IMR-90 (cell line): Measurements from ENCODE around the gene ERC2. TPM values are rescaled to one million over a fixed set of nuclear protein-coding genes. Genes with fewer than 3 reads are reported as not detected.

Source experiments
- ATAC-seq: fragments of 200-7000 bp; cut with Tn5 transposase; 2 replicates; pipeline ENCODE4 v1.9.1; 2020; ENCODE audit warnings: low read depth, mild to moderate bottlenecking, moderate library complexity
- BruUV-seq: library from RNA; stranded (reverse); fragments of 400-500 nt; replicated peaks from 2 replicates; lab custom pipeline; 2021; lab: Mats Ljungman, UMichigan
- CTCF ChIA-PET: fragments of 300-600 bp; formaldehyde crosslinking; extraction: SDS; loops from one replicate; lab custom pipeline; 2021; ENCODE audit warnings: antibody characterized with exemption; lab: Yijun Ruan, JAX
- POLR2A ChIA-PET: fragments of 300-600 bp; sonication (Branson Sonifier 250); formaldehyde crosslinking; loops from one replicate; lab custom pipeline; 2022; ENCODE audit warnings: antibody characterized with exemption; ENCODE audit not compliant: unreplicated experiment; lab: Charles Lee
- DNase-seq: peaks from one replicate; pipeline ENCODE4 v3.0.0; 2013
- H2AFZ ChIP-seq: replicated peaks from 2 replicates; pipeline ENCODE3; 2013; ENCODE audit warnings: low read length, mild to moderate bottlenecking; ENCODE audit not compliant: poor library complexity
- H2AK5ac ChIP-seq: 2 replicates; pipeline ENCODE4 v1.6.1; 2013; ENCODE audit warnings: low read depth, low read length, inconsistent platforms
- H2AK9ac ChIP-seq: replicated peaks from 2 replicates; pipeline ENCODE3; 2013; ENCODE audit warnings: mild to moderate bottlenecking, low read depth, low read length, moderate library complexity; ENCODE audit not compliant: poor library complexity
- H2BK120ac ChIP-seq: 2 replicates; pipeline ENCODE4 v1.6.1; 2013; ENCODE audit warnings: low read depth, low read length, inconsistent platforms
- H2BK15ac ChIP-seq: 3 replicates; pipeline ENCODE4 v1.6.1; 2013; ENCODE audit warnings: low read depth, low read length, inconsistent platforms
- H2BK20ac ChIP-seq: 2 replicates; pipeline ENCODE4 v1.6.1; 2013; ENCODE audit warnings: low read depth, mild to moderate bottlenecking, inconsistent platforms, low read length, moderate library complexity
- H2BK5ac ChIP-seq: 2 replicates; pipeline ENCODE4 v1.6.1; 2013; ENCODE audit warnings: mild to moderate bottlenecking, low read depth, low read length, inconsistent platforms; ENCODE audit not compliant: poor library complexity, severe bottlenecking
- H3K14ac ChIP-seq: replicated peaks from 2 replicates; pipeline ENCODE4 v1.6.1; 2013; ENCODE audit warnings: low read depth, low read length, inconsistent platforms
- H3K18ac ChIP-seq: 2 replicates; pipeline ENCODE4 v1.6.1; 2013; ENCODE audit warnings: low read depth, low read length, control low read depth
- H3K23ac ChIP-seq: 2 replicates; pipeline ENCODE4 v1.6.1; 2013; ENCODE audit warnings: low read depth, low read length, inconsistent platforms
- H3K27ac ChIP-seq: 2 replicates; pipeline ENCODE4 v1.5.1; 2013; ENCODE audit warnings: mild to moderate bottlenecking, control low read depth, low read length; ENCODE audit not compliant: insufficient read depth
- H3K27me3 ChIP-seq: 2 replicates; pipeline ENCODE4 v1.6.1; 2013; ENCODE audit warnings: low read length; ENCODE audit not compliant: control insufficient read depth, insufficient read depth
- H3K36me3 ChIP-seq: 2 replicates; pipeline ENCODE4 v1.6.1; 2013; ENCODE audit warnings: low read length, mixed read lengths; ENCODE audit not compliant: control insufficient read depth, insufficient read depth
- H3K4ac ChIP-seq: 2 replicates; pipeline ENCODE4 v1.6.1; 2013; ENCODE audit warnings: low read depth, low read length, inconsistent platforms
- H3K4me1 ChIP-seq: 2 replicates; pipeline ENCODE4 v1.6.1; 2013; ENCODE audit warnings: low read length, mixed read lengths; ENCODE audit not compliant: control insufficient read depth, insufficient read depth
- H3K4me2 ChIP-seq: 2 replicates; pipeline ENCODE4 v1.6.1; 2013; ENCODE audit warnings: low read depth, mild to moderate bottlenecking, control low read depth, low read length, moderate library complexity
- H3K4me3 ChIP-seq: 2 replicates; pipeline ENCODE4 v1.5.1; 2013; ENCODE audit warnings: low read depth, mild to moderate bottlenecking, control low read depth, low read length, moderate library complexity; ENCODE audit not compliant: insufficient read depth
- H3K56ac ChIP-seq: 2 replicates; pipeline ENCODE4 v1.6.1; 2013; ENCODE audit warnings: low read length, inconsistent platforms; ENCODE audit not compliant: insufficient read depth; ENCODE audit errors: extremely low read depth
- H3K79me1 ChIP-seq, 2 experiments: 2 replicates each; pipeline ENCODE4 v1.6.1; 2013; ENCODE audit warnings: low read length in 2 of 2, inconsistent platforms in 1 of 2, low read depth in 1 of 2
- H3K9ac ChIP-seq: 2 replicates; pipeline ENCODE4 v1.6.1; 2013; ENCODE audit warnings: low read depth, low read length, control low read depth
- H3K9me1 ChIP-seq: 2 replicates; pipeline ENCODE4 v1.6.1; 2013; ENCODE audit warnings: low read length, inconsistent platforms; ENCODE audit not compliant: insufficient read depth
- H3K9me3 ChIP-seq: 2 replicates; pipeline ENCODE4 v1.6.1; 2013; ENCODE audit warnings: low read length; ENCODE audit not compliant: control insufficient read depth, insufficient read depth
- H4K20me1 ChIP-seq: 2 replicates; pipeline ENCODE4 v1.6.1; 2013; ENCODE audit warnings: low read length, inconsistent platforms; ENCODE audit not compliant: insufficient read depth
- H4K5ac ChIP-seq: 2 replicates; pipeline ENCODE4 v1.6.1; 2013; ENCODE audit warnings: mild to moderate bottlenecking, low read depth, low read length, control low read depth
- H4K8ac ChIP-seq, 2 experiments: 2 replicates each; pipeline ENCODE4 v1.6.1; 2013; ENCODE audit warnings: low read depth in 2 of 2, low read length in 2 of 2, control low read depth in 1 of 2, inconsistent platforms in 1 of 2
- H4K91ac ChIP-seq: 2 replicates; pipeline ENCODE4 v1.6.1; 2013; ENCODE audit warnings: low read depth, low read length, inconsistent platforms; ENCODE audit not compliant: insufficient read depth
- FOS ChIP-seq: fragments of 150-350 bp; IDR thresholded peaks from 2 replicates; pipeline ENCODE4 v1.6.1; 2016; ENCODE audit warnings: low read depth, low read length
- MAFK ChIP-seq: IDR thresholded peaks from 2 replicates; pipeline ENCODE4 v1.6.1; 2012; ENCODE audit warnings: low read depth, low read length, improper control_type of control experiment
- MXI1 ChIP-seq: IDR thresholded peaks from 2 replicates; pipeline ENCODE4 v1.6.1; 2012; ENCODE audit warnings: low read depth, mild to moderate bottlenecking, low read length, moderate library complexity, borderline replicate concordance
- NFE2L2 ChIP-seq: fragments of 150-350 bp; IDR thresholded peaks from 2 replicates; pipeline ENCODE4 v1.6.1; 2016; ENCODE audit warnings: low read depth, mild to moderate bottlenecking, low read length
- POLR2A ChIP-seq: IDR thresholded peaks from 2 replicates; pipeline ENCODE4 v1.6.1; 2012; ENCODE audit warnings: mild to moderate bottlenecking, low read depth, low read length
- RAD21 ChIP-seq: IDR thresholded peaks from 2 replicates; pipeline ENCODE4 v1.6.1; 2012; ENCODE audit warnings: low read length, improper control_type of control experiment
- RCOR1 ChIP-seq: IDR thresholded peaks from 2 replicates; pipeline ENCODE4 v1.6.1; 2012; ENCODE audit warnings: mild to moderate bottlenecking, low read length, improper control_type of control experiment; ENCODE audit not compliant: insufficient replicate concordance
- RFX5 ChIP-seq: IDR thresholded peaks from 2 replicates; pipeline ENCODE4 v1.8.0; 2012; ENCODE audit warnings: low read depth, mild to moderate bottlenecking, low read length, moderate library complexity
- WGBS, 2 experiments: methylation state at CpG; one replicate each; pipeline versions ENCODE4 v1.1.5 to v1.1.7; 2013; ENCODE audit warnings: missing lambda C conversion rate in 2 of 2; ENCODE audit not compliant: insufficient read length in 1 of 2; ENCODE audit errors: extremely low coverage in 2 of 2; 5-methylcytosine and 5-hydroxymethylcytosine counted together
- dilution Hi-C: fragments of 300-500 bp; cut with HindIII; formaldehyde crosslinking; loops from one replicate; pipeline ENCODE4 v1.14.3; 2018; ENCODE audit warnings: low sequenced_read_pairs; ENCODE audit not compliant: unreplicated experiment
- in situ Hi-C: fragments of 300-500 bp; cut with MboI; formaldehyde crosslinking; loops from 3 replicates; pipeline ENCODE4 v1.14.3; 2019; ENCODE audit warnings: low sequenced_read_pairs, inconsistent platforms, mixed read lengths
- intact Hi-C: fragments of 100-400 bp; cut with micrococcal nuclease; formaldehyde crosslinking; loops from 2 replicates; pipeline ENCODE4 v1.10.0; 2022
- polyA plus RNA-seq, 3 experiments: library from polyadenylated mRNA; depleted of rRNA; stranded (reverse); fragments of >200 nt; gene quantifications; 2 replicates each; pipeline ENCODE4 v1.2.3, GENCODE V29; 2012; ENCODE audit warnings: low replicate concordance in 1 of 3
- total RNA-seq: library from RNA; depleted of rRNA; stranded (reverse); fragments of >200 nt; gene quantifications from 2 replicates; pipeline ENCODE4 v1.2.3, GENCODE V29; 2012
- TF ChIP-seq, protein P1 (sequence below): fragments of 150-350 bp; IDR thresholded peaks from 2 replicates; pipeline ENCODE4 v1.6.1; 2016; ENCODE audit warnings: low read depth, mild to moderate bottlenecking, low read length, moderate library complexity, borderline replicate concordance
- TF ChIP-seq, protein P2 (sequence below): conservative IDR thresholded peaks from 2 replicates; pipeline ENCODE4 v1.5.1; 2012; ENCODE audit warnings: mild to moderate bottlenecking, low read depth, low read length, improper control_type of control experiment

Gene ERC2
- total and polyA plus RNA-seq, 2 of the 4 experiments (the other 2 are of a cell fraction): 0.17 to 0.18 TPM

DNA sequence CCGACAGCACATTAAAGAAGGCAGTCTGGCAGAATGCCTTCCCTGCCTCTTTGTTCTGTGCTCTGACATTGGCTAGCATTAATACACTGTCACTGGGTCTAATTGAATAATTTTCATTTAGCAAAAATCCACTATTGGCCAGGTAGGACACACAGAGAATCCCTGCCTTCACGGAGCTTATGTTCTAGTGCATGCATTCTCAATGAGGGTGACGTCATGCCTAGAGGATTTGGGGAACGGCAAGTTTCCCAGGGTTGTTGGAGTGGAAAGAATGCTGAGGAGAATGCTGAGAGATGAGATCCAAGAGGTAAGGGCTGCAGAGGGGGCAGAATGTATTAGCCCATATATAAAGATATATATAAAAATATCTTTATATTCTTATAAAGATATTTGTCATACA lies 284.7 kb downstream of the ERC2 start:
- Histone ChIP-seq H3K4me3 (no peak overlapping the region), H2BK20ac (no peak overlapping the region), H4K8ac (no peak overlapping the region), H3K27me3 (no peaks in the 10 kb centered on the region), H3K4me2 (no peak overlapping the region), H3K4ac (no peak overlapping the region), H3K9me1 (no peaks in the 10 kb centered on the region), H3K4me1 (no peaks in the 10 kb centered on the region), H3K18ac (no peak overlapping the region), H2BK15ac (no peak overlapping the region), H4K5ac (no peak overlapping the region), H3K23ac (no peak overlapping the region), H2AK9ac (no peak overlapping the region), H2BK120ac (no peak overlapping the region), H3K36me3 (no peaks in the 10 kb centered on the region), H3K27ac (no peak overlapping the region), H3K79me1 (no peaks in the 10 kb centered on the region), H4K20me1 (no peaks in the 10 kb centered on the region), H2AK5ac (no peak overlapping the region), H4K91ac (no peak overlapping the region), H2BK5ac (no peak overlapping the region), H3K9me3 (no peaks in the 10 kb centered on the region), H3K56ac (no peak overlapping the region), H2AFZ (no peak overlapping the region), H3K9ac (no peak overlapping the region), H3K14ac (no peak overlapping the region)
- no TSS peak for BruUV-seq
- intact Hi-C loops: no loop called here
- TF ChIP-seq MAFK (no peak), MXI1 (no peak), FOS (no peak), RCOR1 (no peak), RAD21 (no peak), NFE2L2 (no peak), POLR2A (no peak), RFX5 (no peak)
- TF ChIP-seq, protein P1, sequence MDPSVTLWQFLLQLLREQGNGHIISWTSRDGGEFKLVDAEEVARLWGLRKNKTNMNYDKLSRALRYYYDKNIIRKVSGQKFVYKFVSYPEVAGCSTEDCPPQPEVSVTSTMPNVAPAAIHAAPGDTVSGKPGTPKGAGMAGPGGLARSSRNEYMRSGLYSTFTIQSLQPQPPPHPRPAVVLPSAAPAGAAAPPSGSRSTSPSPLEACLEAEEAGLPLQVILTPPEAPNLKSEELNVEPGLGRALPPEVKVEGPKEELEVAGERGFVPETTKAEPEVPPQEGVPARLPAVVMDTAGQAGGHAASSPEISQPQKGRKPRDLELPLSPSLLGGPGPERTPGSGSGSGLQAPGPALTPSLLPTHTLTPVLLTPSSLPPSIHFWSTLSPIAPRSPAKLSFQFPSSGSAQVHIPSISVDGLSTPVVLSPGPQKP: no peak
- TF ChIP-seq, protein P2, sequence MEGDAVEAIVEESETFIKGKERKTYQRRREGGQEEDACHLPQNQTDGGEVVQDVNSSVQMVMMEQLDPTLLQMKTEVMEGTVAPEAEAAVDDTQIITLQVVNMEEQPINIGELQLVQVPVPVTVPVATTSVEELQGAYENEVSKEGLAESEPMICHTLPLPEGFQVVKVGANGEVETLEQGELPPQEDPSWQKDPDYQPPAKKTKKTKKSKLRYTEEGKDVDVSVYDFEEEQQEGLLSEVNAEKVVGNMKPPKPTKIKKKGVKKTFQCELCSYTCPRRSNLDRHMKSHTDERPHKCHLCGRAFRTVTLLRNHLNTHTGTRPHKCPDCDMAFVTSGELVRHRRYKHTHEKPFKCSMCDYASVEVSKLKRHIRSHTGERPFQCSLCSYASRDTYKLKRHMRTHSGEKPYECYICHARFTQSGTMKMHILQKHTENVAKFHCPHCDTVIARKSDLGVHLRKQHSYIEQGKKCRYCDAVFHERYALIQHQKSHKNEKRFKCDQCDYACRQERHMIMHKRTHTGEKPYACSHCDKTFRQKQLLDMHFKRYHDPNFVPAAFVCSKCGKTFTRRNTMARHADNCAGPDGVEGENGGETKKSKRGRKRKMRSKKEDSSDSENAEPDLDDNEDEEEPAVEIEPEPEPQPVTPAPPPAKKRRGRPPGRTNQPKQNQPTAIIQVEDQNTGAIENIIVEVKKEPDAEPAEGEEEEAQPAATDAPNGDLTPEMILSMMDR: no peak
- POLR2A ChIA-PET: no interaction called here
- in situ Hi-C loops: no loop called here
- CTCF ChIA-PET: no interaction called here
- WGBS, 2 experiments: no CpG with 5 or more reads among the region's 4 CpGs
- DNase-seq (no peak), ATAC-seq (no peak)
- dilution Hi-C loops: no loop called here
